ENCODE data around the gene FNIP1. TPM values are rescaled to one million over a fixed set of nuclear protein-coding genes. Genes with fewer than 3 reads are reported as not detected.

The FNIP1 gene
- total and polyA plus RNA-seq, 2 experiments from 2014 or later, result 8.2 to 27.9 TPM

- Mint-ChIP-seq H3K36me3 (ENCODE audit: low read depth) (peaks cover 7% of the 10 kb centered on the region; the same call in 1 of the 3 replicates), H3K4me1 (no peaks in the 10 kb centered on the region), H3K9me3 (peaks cover 2% of the 10 kb centered on the region; the same call in 1 of the 3 replicates), H3K4me3 (no peak overlapping the region), H3K27me3 (ENCODE audit: insufficient read depth, low read depth, poor library complexity) (no peaks in the 10 kb centered on the region), H3K27ac (no peak overlapping the region)
- no peaks in the 10 kb centered on the region for H4K20me1 ChIP-seq (replicated peaks; ENCODE audit: insufficient read depth)
- no peaks in the 10 kb centered on the region for H3F3A ChIP-seq (replicated peaks; ENCODE audit: low read depth)
- DNase-seq (ENCODE audit: low spot score), result no peak
- no peaks in the 10 kb centered on the region for H3K27me3 ChIP-seq (ENCODE audit: insufficient read depth)
- H3K27ac ChIP-seq (ENCODE audit: low read depth), result no peak overlapping the region
- H3K79me2 ChIP-seq (replicated peaks; ENCODE audit: insufficient read depth), result no peaks in the 10 kb centered on the region
- no peak overlapping the region for H3K4me3 ChIP-seq
- H3K36me3 ChIP-seq (ENCODE audit: insufficient read depth), result no peaks in the 10 kb centered on the region
- H2AFZ ChIP-seq, result no peak overlapping the region
- H3K9me2 ChIP-seq (ENCODE audit: insufficient read depth), result no peaks in the 10 kb centered on the region
- H3K4me1 ChIP-seq (ENCODE audit: insufficient read depth), result no peaks in the 10 kb centered on the region
- no peak overlapping the region for H3K4me2 ChIP-seq
- no peak for TF ChIP-seq ETS1 (IDR thresholded peaks at IDR 0.05)
- no peak for TF ChIP-seq STAT1 (IDR thresholded peaks at IDR 0.05; ENCODE audit: unreplicated experiment)
- no peak for TF ChIP-seq EZH2phosphoT487 (IDR thresholded peaks at IDR 0.05; ENCODE audit: unreplicated experiment)
- TF ChIP-seq REST (IDR thresholded peaks at IDR 0.05; ENCODE audit: unreplicated experiment), result no peak
- TF ChIP-seq JUNB (IDR thresholded peaks at IDR 0.05; ENCODE audit: unreplicated experiment), result no peak
- TF ChIP-seq ZNF462 (CRISPR knock-in tag; IDR thresholded peaks at IDR 0.05), result no peak
- TF ChIP-seq EZH2 (IDR thresholded peaks at IDR 0.05; ENCODE audit: low read depth, unreplicated experiment), result no peak
- TF ChIP-seq ZNF114 (CRISPR knock-in tag; IDR thresholded peaks at IDR 0.05), result no peak
- TF ChIP-seq NANOG (IDR thresholded peaks at IDR 0.05; ENCODE audit: borderline replicate concordance), result no peak
- TF ChIP-seq ZNF331 (CRISPR knock-in tag; IDR thresholded peaks at IDR 0.05; ENCODE audit: low read depth), result no peak
- no peak for TF ChIP-seq POLR2AphosphoS5 (IDR thresholded peaks at IDR 0.05; ENCODE audit: low read depth)
- no peak for TF ChIP-seq CREB1 (CRISPR knock-in tag; IDR thresholded peaks at IDR 0.05; ENCODE audit: low read depth)
- no peak for TF ChIP-seq CTCF (conservative IDR thresholded peaks at IDR 0.05; ENCODE audit: low read depth in 2 of 2)
- ATAC-seq, result no peak
These were observed 61.4 kb downstream of the FNIP1 start for GRCh38 chr5:131735393-131735792.

Data from GM23338 (cell line).